CD14-positive monocyte (primary cell): ENCODE results near the gene KIF1A. TPM values are rescaled to one million over a fixed set of nuclear protein-coding genes. Genes with fewer than 3 reads are reported as not detected.
"Not testable (repeated sequence)": the region's sequence is repeated elsewhere in the genome, so short reads cannot be mapped to it uniquely, and the experiment has no call there.

Experiments
- DNase-seq, 3 donors: peaks; one replicate each; pipeline ENCODE4 v3.0.0-alpha.2; 2011 to 2022
- H2AFZ ChIP-seq: 2 replicates; pipeline ENCODE4 v1.6.0; 2012; ENCODE audit warnings: mild to moderate bottlenecking, low read depth, low read length, inconsistent platforms; ENCODE audit not compliant: insufficient read depth, poor library complexity, severe bottlenecking
- H3K27ac ChIP-seq, 2 donors: 1 replicate in 1 of 2; 2 replicates in 1 of 2; pipeline ENCODE4 v1.5.1; 2012 to 2013; ENCODE audit warnings: low read length in 2 of 2, control low read depth in 1 of 2, inconsistent platforms in 1 of 2, low read depth in 1 of 2, mild to moderate bottlenecking in 1 of 2
- H3K27me3 ChIP-seq, 2 donors: one replicate each; pipeline versions ENCODE4 v1.6.0 to v1.6.1; 2011 to 2013; ENCODE audit warnings: low read length in 2 of 2; ENCODE audit not compliant: control insufficient read depth in 2 of 2, insufficient read depth in 2 of 2
- H3K36me3 ChIP-seq, 2 donors: replicated peaks in 1 of 2; 1 replicate in 1 of 2; 2 replicates in 1 of 2; pipeline versions ENCODE4 v1.5.1 to v1.6.1; 2012 to 2013; ENCODE audit warnings: low read length in 2 of 2, control low read depth in 1 of 2, inconsistent platforms in 1 of 2, mild to moderate bottlenecking in 1 of 2; ENCODE audit not compliant: insufficient read depth in 2 of 2, control insufficient read depth in 1 of 2
- H3K4me1 ChIP-seq, 2 donors: 1 replicate in 1 of 2; 2 replicates in 1 of 2; pipeline versions ENCODE4 v1.5.1 to v1.6.1; 2012 to 2013; ENCODE audit warnings: low read length in 2 of 2, control low read depth in 1 of 2, inconsistent platforms in 1 of 2, mild to moderate bottlenecking in 1 of 2, moderate library complexity in 1 of 2; ENCODE audit not compliant: insufficient read depth in 2 of 2, control insufficient read depth in 1 of 2
- H3K4me2 ChIP-seq: replicated peaks from 2 replicates; pipeline ENCODE3; 2012; ENCODE audit warnings: low read length, moderate library complexity, mild to moderate bottlenecking; ENCODE audit not compliant: poor library complexity, severe bottlenecking; ENCODE audit errors: extremely low read depth
- H3K4me3 ChIP-seq, 3 experiments: fragments of 200-600 bp in 1 of 3; sonication (generic) in 1 of 3; replicated peaks in 1 of 3; 1 replicate in 2 of 3; 2 replicates in 1 of 3; pipeline ENCODE4 v1.5.1; 2011 to 2013; ENCODE audit warnings: low read length in 3 of 3, mild to moderate bottlenecking in 3 of 3, control low read depth in 2 of 3, low read depth in 2 of 3, inconsistent platforms in 1 of 3, moderate library complexity in 1 of 3
- H3K79me2 ChIP-seq: 2 replicates; pipeline ENCODE4 v1.6.0; 2012; ENCODE audit warnings: mild to moderate bottlenecking, control low read depth, inconsistent platforms, low read length, moderate library complexity; ENCODE audit not compliant: insufficient read depth
- H3K9ac ChIP-seq: 2 replicates; pipeline ENCODE4 v1.6.0; 2017; ENCODE audit warnings: low read length, mild to moderate bottlenecking; ENCODE audit not compliant: insufficient read depth, poor library complexity, severe bottlenecking
- H3K9me3 ChIP-seq, 2 donors: replicated peaks in 1 of 2; 1 replicate in 1 of 2; 2 replicates in 1 of 2; pipeline versions ENCODE4 v1.5.1 to v1.6.1; 2012 to 2013; ENCODE audit warnings: low read length in 2 of 2, control low read depth in 1 of 2; ENCODE audit not compliant: control insufficient read depth in 1 of 2, insufficient read depth in 1 of 2
- H4K20me1 ChIP-seq: 2 replicates; pipeline ENCODE4 v1.6.0; 2012; ENCODE audit warnings: mild to moderate bottlenecking, low read length, control low read depth, moderate library complexity; ENCODE audit not compliant: insufficient read depth
- H3K27ac Mint-ChIP-seq, 7 donors: one replicate each; pipeline ENCODE4 v1.8.0; 2020; ENCODE audit warnings: mild to moderate bottlenecking in 7 of 7, mixed read lengths in 7 of 7, moderate library complexity in 6 of 7, inconsistent platforms in 2 of 7
- H3K27me3 Mint-ChIP-seq, 3 donors: one replicate each; pipeline ENCODE4 v1.8.0; 2021 to 2022; ENCODE audit warnings: low read depth in 3 of 3, mild to moderate bottlenecking in 3 of 3, mixed read lengths in 3 of 3, moderate library complexity in 3 of 3, inconsistent platforms in 1 of 3
- H3K36me3 Mint-ChIP-seq, 2 donors: one replicate each; pipeline ENCODE4 v1.8.0; 2020; ENCODE audit warnings: mixed read lengths in 2 of 2, inconsistent platforms in 1 of 2, mild to moderate bottlenecking in 1 of 2
- H3K4me1 Mint-ChIP-seq: one replicate; pipeline ENCODE4 v1.8.0; 2020; ENCODE audit warnings: mild to moderate bottlenecking, mixed read lengths
- H3K4me3 Mint-ChIP-seq, 2 donors: one replicate each; pipeline ENCODE4 v1.8.0; 2020; ENCODE audit warnings: mild to moderate bottlenecking in 2 of 2, mixed read lengths in 2 of 2, moderate library complexity in 1 of 2
- H3K9me3 Mint-ChIP-seq, 7 donors: one replicate each; pipeline ENCODE4 v1.8.0; 2020 to 2022; ENCODE audit warnings: mixed read lengths in 7 of 7, mild to moderate bottlenecking in 6 of 7, moderate library complexity in 6 of 7, inconsistent platforms in 2 of 7
- CTCF ChIP-seq: fragments of 200-600 bp; IDR thresholded peaks from one replicate; pipeline ENCODE4 v1.8.0; 2022; ENCODE audit warnings: antibody characterized with exemption, mild to moderate bottlenecking
- WGBS: methylation state at CpG from one replicate; pipeline ENCODE4 v1.1.5; 2013; ENCODE audit warnings: missing lambda C conversion rate; ENCODE audit not compliant: insufficient coverage; 5-methylcytosine and 5-hydroxymethylcytosine counted together
- intact Hi-C, 2 donors: fragments of 100-400 bp; cut with micrococcal nuclease; formaldehyde crosslinking; loops; one replicate each; pipeline versions ENCODE4 v1.15.0 to v1.15.1; 2023
- polyA plus RNA-seq, 3 donors: library from polyadenylated mRNA; depleted of rRNA in 1 of 3; unstranded in 2 of 3; stranded (reverse) in 1 of 3; fragments of 300-500 nt in 2 of 3; fragments of >200 nt in 1 of 3; fragmentation: Illumina TruSeq in 2 of 3; gene quantifications; 1 replicate in 2 of 3; 2 replicates in 1 of 3; pipeline ENCODE4 v1.2.3, GENCODE V29; 2012 to 2021

The KIF1A gene
- polyA plus RNA-seq, 3 donors: not detected

GRCh38 chr2:240701091-240701735, 118.8 kb downstream of the KIF1A start:
- no peaks in the 10 kb centered on the region for H3K27me3 ChIP-seq
- WGBS: 87% methylated on average over 67 of the region's 67 CpGs
- Mint-ChIP-seq H3K27me3 (peaks cover 5 to 7% (median 6%) of the 10 kb centered on the region in 3 donors), H3K4me1 (peaks cover 15% of the 10 kb centered on the region), H3K9me3 (no peaks in the 10 kb centered on the region), H3K27ac (no peak overlapping the region), H3K36me3 (no peaks in the 10 kb centered on the region), H3K4me3 (no peak overlapping the region)
- TF ChIP-seq CTCF: no peak
- no peaks in the 10 kb centered on the region for H4K20me1 ChIP-seq
- H3K4me1 ChIP-seq: peaks cover 11 to 13% of the 10 kb centered on the region in 2 donors
- H3K27ac ChIP-seq: no peak overlapping the region
- H3K79me2 ChIP-seq: no peaks in the 10 kb centered on the region
- H3K4me3 ChIP-seq: no peak overlapping the region
- H2AFZ ChIP-seq: no peak overlapping the region
- H3K9ac ChIP-seq: no peak overlapping the region
- intact Hi-C loops: loop anchor here (5.0 kb wide), 1 partner anchor 189 kb away; no protein-coding TSS in a partner anchor
- H3K36me3 ChIP-seq: no peaks in the 10 kb centered on the region
- H3K4me2 ChIP-seq: no peak overlapping the region
- no peak for DNase-seq
- H3K9me3 ChIP-seq: no peaks in the 10 kb centered on the region

- intact Hi-C loops: loop anchor here (5.0 kb wide), 1 partner anchor 188 kb away; no protein-coding TSS in a partner anchor
- not testable (repeated sequence) for DNase-seq
Measured at GRCh38 chr2:240700616-240701015, 119.4 kb downstream of the KIF1A start.

GRCh38 chr2:240699835-240700234, 120.2 kb downstream of the KIF1A start:
- H3K27me3 ChIP-seq, H3K27ac Mint-ChIP-seq, DNase-seq, H3K9me3 ChIP-seq, H3K27me3 Mint-ChIP-seq, H3K4me2 ChIP-seq, H4K20me1 ChIP-seq, H2AFZ ChIP-seq, H3K4me3 Mint-ChIP-seq, H3K36me3 Mint-ChIP-seq, H3K9me3 Mint-ChIP-seq, H3K79me2 ChIP-seq, H3K4me3 ChIP-seq, H3K9ac ChIP-seq, H3K36me3 ChIP-seq, H3K4me1 ChIP-seq, H3K27ac ChIP-seq, H3K4me1 Mint-ChIP-seq: not testable (repeated sequence)
- intact Hi-C loops: loop anchor here (5.0 kb wide), 1 partner anchor 188 kb away; no protein-coding TSS in a partner anchor
- 56% methylated on average over 3 of the region's 8 CpGs for WGBS

More at GRCh38 chr2:240700616-240701015, 119.4 kb downstream of the KIF1A start:
- H3K9me3 ChIP-seq, H3K4me1 ChIP-seq, H3K79me2 ChIP-seq, H3K27ac ChIP-seq, H3K9me3 Mint-ChIP-seq, H3K27ac Mint-ChIP-seq, H3K4me3 Mint-ChIP-seq, H3K4me3 ChIP-seq, H4K20me1 ChIP-seq, H3K4me1 Mint-ChIP-seq, H3K4me2 ChIP-seq, H3K27me3 Mint-ChIP-seq, H3K36me3 ChIP-seq, H3K27me3 ChIP-seq, H3K36me3 Mint-ChIP-seq, H2AFZ ChIP-seq, H3K9ac ChIP-seq: not testable (repeated sequence)
- 100% methylated on average over 10 of the region's 21 CpGs for WGBS

GRCh38 chr2:240698852-240699561, 121.0 kb downstream of the KIF1A start:
- H3K27me3 ChIP-seq, H3K36me3 ChIP-seq, H3K36me3 Mint-ChIP-seq, intact Hi-C loops, H3K9me3 Mint-ChIP-seq, H4K20me1 ChIP-seq, H3K4me1 ChIP-seq, H3K27ac Mint-ChIP-seq, H3K9ac ChIP-seq, H3K27ac ChIP-seq, H3K4me2 ChIP-seq, H3K9me3 ChIP-seq, H3K4me1 Mint-ChIP-seq, H2AFZ ChIP-seq, H3K79me2 ChIP-seq, H3K4me3 ChIP-seq, H3K27me3 Mint-ChIP-seq, DNase-seq, H3K4me3 Mint-ChIP-seq: not testable (repeated sequence)
- no CpG with 5 or more reads among the region's 33 CpGs for WGBS
